ENCODE measurements around the gene NANOS3. TPM values are rescaled to one million over a fixed set of nuclear protein-coding genes. Genes with fewer than 3 reads are reported as not detected.

NANOS3 gene
- total RNA-seq, 1 donor from 2014 or later: 0.68 TPM

- no peaks in the 10 kb centered on the region for H3K27me3 ChIP-seq (ENCODE audit: low read depth)
- DNase-seq: peak; percentile 99
- peak; percentile 99 for TF ChIP-seq CTCF (IDR thresholded peaks at IDR 0.05)
- peak overlapping the region; percentile 66 for H3K27ac ChIP-seq
- intact Hi-C loops (cut with DNase I): no loop called here
- peaks cover 25% of the 10 kb centered on the region for H3K4me1 ChIP-seq
- peak; percentile 97 to 98 for ATAC-seq
- peak overlapping the region; percentile 27 for H3K4me3 ChIP-seq
- H3K9me3 ChIP-seq: no peaks in the 10 kb centered on the region
- H3K36me3 ChIP-seq: no peaks in the 10 kb centered on the region
Measured at GRCh38 chr19:13880059-13881043, 3.4 kb downstream of the NANOS3 start.

- intact Hi-C loops (cut with DNase I): no loop called here
- peaks cover 25% of the 10 kb centered on the region for H3K4me1 ChIP-seq
- H3K4me3 ChIP-seq: no peak overlapping the region
- ATAC-seq (no peak), DNase-seq (no peak)
- no peaks in the 10 kb centered on the region for H3K36me3 ChIP-seq
- H3K27me3 ChIP-seq (ENCODE audit: low read depth): no peaks in the 10 kb centered on the region
- H3K9me3 ChIP-seq: no peaks in the 10 kb centered on the region
- peak overlapping the region; percentile 46 for H3K27ac ChIP-seq
- TF ChIP-seq CTCF (IDR thresholded peaks at IDR 0.05): no peak
Measured at GRCh38 chr19:13881251-13881691, 4.3 kb downstream of the NANOS3 start.

GRCh38 chr19:13881692-13882418 is 4.9 kb downstream of the NANOS3 start:
- H3K4me3 ChIP-seq: no peak overlapping the region
- no peak for ATAC-seq
- peak overlapping the region; percentile 46 for H3K27ac ChIP-seq
- peaks cover 25% of the 10 kb centered on the region for H3K4me1 ChIP-seq
- no peaks in the 10 kb centered on the region for H3K36me3 ChIP-seq
- H3K9me3 ChIP-seq: no peaks in the 10 kb centered on the region
- no peak for TF ChIP-seq CTCF (IDR thresholded peaks at IDR 0.05)
- DNase-seq: peak; percentile 65
- intact Hi-C loops (cut with DNase I): no loop called here
- H3K27me3 ChIP-seq (ENCODE audit: low read depth): no peaks in the 10 kb centered on the region

- Histone ChIP-seq H3K27me3 (ENCODE audit: low read depth) (no peaks in the 10 kb centered on the region), H3K4me3 (no peak overlapping the region), H3K36me3 (no peaks in the 10 kb centered on the region), H3K4me1 (peaks cover 25% of the 10 kb centered on the region), H3K27ac (no peak overlapping the region), H3K9me3 (no peaks in the 10 kb centered on the region)
- no peak for DNase-seq
- no peak for TF ChIP-seq CTCF (IDR thresholded peaks at IDR 0.05)
- intact Hi-C loops (cut with DNase I): no loop called here
- ATAC-seq: no peak
Measured at GRCh38 chr19:13882419-13882795, 5.5 kb downstream of the NANOS3 start.

GRCh38 chr19:13882836-13883235 is 5.9 kb downstream of the NANOS3 start:
- Histone ChIP-seq H3K4me1 (peaks cover 25% of the 10 kb centered on the region), H3K36me3 (no peaks in the 10 kb centered on the region), H3K4me3 (no peak overlapping the region), H3K9me3 (no peaks in the 10 kb centered on the region), H3K27me3 (ENCODE audit: low read depth) (no peaks in the 10 kb centered on the region), H3K27ac (no peak overlapping the region)
- no peak for TF ChIP-seq CTCF (IDR thresholded peaks at IDR 0.05)
- intact Hi-C loops (cut with DNase I): no loop called here
- no peak for DNase-seq
- no peak for ATAC-seq

All from lower lobe of right lung (tissue), 2 donors.